Panc1 (cell line): ENCODE results near the gene RRN3.
"Not testable (repeated sequence)": the region's sequence is repeated elsewhere in the genome, so short reads cannot be mapped to it uniquely, and the experiment has no call there.

ENCODE experiments used
- TCF7L2 ChIP-seq: IDR thresholded peaks from 2 replicates; pipeline ENCODE4 v1.6.1; 2011; ENCODE audit warnings: mild to moderate bottlenecking, low read depth, low read length, inconsistent platforms
- TF ChIP-seq, protein P1 (sequence below): fragments of 450-650 bp; IDR thresholded peaks from 2 replicates; pipeline ENCODE4 v1.5.1; 2017; ENCODE audit warnings: mild to moderate bottlenecking

DNA sequence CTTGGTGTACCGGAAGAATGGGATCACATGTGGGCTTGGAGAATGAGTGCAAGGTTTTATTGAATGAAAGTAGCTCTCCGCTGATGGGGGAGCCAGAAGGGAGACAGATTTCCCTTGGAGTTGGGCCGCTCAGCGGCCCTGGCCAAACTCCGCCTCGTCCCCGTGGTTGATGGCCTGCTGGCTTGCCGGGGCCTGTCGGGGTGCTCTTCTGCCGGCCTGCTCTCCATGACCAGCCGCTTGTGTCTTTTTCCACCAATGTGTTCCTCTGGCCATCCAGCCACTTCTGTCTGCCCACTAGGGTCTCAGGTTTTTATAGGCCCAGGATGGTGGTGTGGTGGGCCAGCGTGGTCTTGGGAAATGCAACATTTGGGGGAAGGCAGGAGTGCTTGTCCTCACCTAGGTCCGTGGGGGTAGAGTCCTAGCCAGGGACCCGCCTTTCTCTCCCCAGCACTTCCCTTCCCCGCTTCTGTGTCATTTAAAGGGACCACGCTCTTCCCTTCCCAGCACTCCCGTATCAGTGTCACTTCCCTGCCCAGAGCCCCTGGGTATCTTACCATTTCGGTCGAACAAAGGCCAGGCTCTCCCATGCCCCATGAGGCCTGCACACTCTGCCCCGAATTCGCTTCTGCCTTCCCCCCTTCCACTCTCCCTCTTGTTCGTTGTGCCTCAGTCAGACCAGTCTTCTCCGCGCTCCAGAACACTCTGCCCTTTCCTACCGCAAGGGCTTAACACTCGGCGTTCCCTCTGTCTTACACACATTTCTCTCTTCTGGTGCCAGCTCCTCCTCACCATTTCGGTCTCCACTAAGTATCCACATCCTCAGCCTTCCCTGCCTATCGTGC is 66.3 kb downstream of the RRN3 start:
- TF ChIP-seq, protein P1, sequence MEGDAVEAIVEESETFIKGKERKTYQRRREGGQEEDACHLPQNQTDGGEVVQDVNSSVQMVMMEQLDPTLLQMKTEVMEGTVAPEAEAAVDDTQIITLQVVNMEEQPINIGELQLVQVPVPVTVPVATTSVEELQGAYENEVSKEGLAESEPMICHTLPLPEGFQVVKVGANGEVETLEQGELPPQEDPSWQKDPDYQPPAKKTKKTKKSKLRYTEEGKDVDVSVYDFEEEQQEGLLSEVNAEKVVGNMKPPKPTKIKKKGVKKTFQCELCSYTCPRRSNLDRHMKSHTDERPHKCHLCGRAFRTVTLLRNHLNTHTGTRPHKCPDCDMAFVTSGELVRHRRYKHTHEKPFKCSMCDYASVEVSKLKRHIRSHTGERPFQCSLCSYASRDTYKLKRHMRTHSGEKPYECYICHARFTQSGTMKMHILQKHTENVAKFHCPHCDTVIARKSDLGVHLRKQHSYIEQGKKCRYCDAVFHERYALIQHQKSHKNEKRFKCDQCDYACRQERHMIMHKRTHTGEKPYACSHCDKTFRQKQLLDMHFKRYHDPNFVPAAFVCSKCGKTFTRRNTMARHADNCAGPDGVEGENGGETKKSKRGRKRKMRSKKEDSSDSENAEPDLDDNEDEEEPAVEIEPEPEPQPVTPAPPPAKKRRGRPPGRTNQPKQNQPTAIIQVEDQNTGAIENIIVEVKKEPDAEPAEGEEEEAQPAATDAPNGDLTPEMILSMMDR: not testable (repeated sequence)
- TF ChIP-seq TCF7L2: not testable (repeated sequence)
